Measurements from ENCODE around the gene NMUR1.

Gene NMUR1

DNA sequence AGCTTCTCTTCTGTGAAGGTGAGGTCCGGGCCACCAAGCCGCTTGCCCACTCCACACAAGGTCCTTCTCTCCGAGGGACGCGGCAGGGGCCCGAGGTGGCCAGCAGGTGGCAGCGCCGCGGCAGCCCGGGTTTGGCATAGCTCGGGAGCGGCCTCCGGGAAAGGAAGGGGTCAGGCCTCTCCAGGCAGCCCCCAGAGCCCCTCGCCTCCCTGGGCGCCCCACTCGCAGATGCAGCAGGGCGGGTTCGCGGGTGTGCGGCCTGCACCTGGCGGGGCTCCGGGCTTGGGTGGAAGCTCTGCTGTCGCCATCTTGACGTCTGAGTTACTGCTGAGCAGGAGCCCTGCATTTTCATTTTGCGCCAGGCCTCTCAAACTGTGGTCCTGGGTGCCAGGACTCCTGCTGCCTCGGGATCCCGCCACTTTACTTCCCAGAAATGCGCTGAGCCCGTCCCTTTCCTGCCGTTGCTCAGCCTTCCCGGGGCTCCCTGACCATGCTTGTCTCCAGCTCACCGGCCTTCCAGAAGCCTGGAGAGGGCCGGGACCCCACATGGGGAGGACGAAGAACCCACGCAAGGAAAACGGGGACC, 47.3 kb downstream of the NMUR1 start:
- no peaks in the 10 kb centered on the region for H4K20me1 ChIP-seq (ENCODE audit: low read depth, low read length)
- H3K27ac ChIP-seq (ENCODE audit: low read depth, low read length), result no peak overlapping the region
- peak overlapping the region; percentile 1 for H3K4me3 ChIP-seq (ENCODE audit: insufficient read depth, low read length, poor library complexity, severe bottlenecking)
- no peaks in the 10 kb centered on the region for H3K79me2 ChIP-seq (ENCODE audit: insufficient read depth, low read length)
- H3K9ac ChIP-seq (ENCODE audit: low read length), result peak overlapping the region; percentile 34
- H3F3A ChIP-seq (ENCODE audit: insufficient read depth), result no peaks in the 10 kb centered on the region
- H2AFZ ChIP-seq (ENCODE audit: low read depth, low read length, severe bottlenecking), result peak overlapping the region; percentile 61
- H3K9me2 ChIP-seq (replicated peaks; ENCODE audit: insufficient read depth, low read length), result no peaks in the 10 kb centered on the region
- no peaks in the 10 kb centered on the region for H3K27me3 ChIP-seq (ENCODE audit: low read length)
- TF ChIP-seq, protein P1, sequence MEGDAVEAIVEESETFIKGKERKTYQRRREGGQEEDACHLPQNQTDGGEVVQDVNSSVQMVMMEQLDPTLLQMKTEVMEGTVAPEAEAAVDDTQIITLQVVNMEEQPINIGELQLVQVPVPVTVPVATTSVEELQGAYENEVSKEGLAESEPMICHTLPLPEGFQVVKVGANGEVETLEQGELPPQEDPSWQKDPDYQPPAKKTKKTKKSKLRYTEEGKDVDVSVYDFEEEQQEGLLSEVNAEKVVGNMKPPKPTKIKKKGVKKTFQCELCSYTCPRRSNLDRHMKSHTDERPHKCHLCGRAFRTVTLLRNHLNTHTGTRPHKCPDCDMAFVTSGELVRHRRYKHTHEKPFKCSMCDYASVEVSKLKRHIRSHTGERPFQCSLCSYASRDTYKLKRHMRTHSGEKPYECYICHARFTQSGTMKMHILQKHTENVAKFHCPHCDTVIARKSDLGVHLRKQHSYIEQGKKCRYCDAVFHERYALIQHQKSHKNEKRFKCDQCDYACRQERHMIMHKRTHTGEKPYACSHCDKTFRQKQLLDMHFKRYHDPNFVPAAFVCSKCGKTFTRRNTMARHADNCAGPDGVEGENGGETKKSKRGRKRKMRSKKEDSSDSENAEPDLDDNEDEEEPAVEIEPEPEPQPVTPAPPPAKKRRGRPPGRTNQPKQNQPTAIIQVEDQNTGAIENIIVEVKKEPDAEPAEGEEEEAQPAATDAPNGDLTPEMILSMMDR (IDR thresholded peaks at IDR 0.05; ENCODE audit: insufficient read depth, low read length, poor library complexity, severe bottlenecking), result peak; percentile 92
- no peak for TF ChIP-seq EZH2phosphoT487 (conservative IDR thresholded peaks at IDR 0.05; ENCODE audit: low read length)
- no peaks in the 10 kb centered on the region for H3K36me3 ChIP-seq (ENCODE audit: low read length)
- H3K9me3 ChIP-seq (ENCODE audit: insufficient read depth, low read length), result no peaks in the 10 kb centered on the region
- H3K4me2 ChIP-seq (ENCODE audit: low read depth, low read length, poor library complexity, severe bottlenecking), result peak overlapping the region; percentile 47

DNA sequence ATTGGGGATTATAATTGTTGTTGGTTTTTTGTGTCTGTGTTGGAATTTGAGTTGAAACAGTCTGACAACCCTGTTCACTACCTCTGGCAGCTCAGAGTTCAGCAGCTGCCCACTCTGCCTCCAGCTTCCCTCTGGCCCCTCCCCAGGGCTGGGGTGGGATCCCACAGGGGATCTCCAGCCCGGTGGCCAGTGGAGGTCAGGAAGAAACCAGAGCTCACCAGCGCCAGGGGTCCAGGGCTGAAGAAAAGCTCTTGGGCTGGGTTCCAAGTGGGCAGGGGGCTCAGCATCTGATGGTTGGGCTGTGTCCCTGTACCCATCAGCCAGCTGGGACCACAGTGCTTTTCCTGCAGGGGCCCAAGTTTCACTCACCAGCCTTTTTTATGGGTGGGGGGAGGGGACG, 49.5 kb downstream of the NMUR1 start:
- TF ChIP-seq, protein P1 (IDR thresholded peaks at IDR 0.05; ENCODE audit: insufficient read depth, low read length, poor library complexity, severe bottlenecking), result no peak
- TF ChIP-seq EZH2phosphoT487 (conservative IDR thresholded peaks at IDR 0.05; ENCODE audit: low read length), result no peak
- Histone ChIP-seq H3K79me2 (ENCODE audit: insufficient read depth, low read length) (no peaks in the 10 kb centered on the region), H3F3A (ENCODE audit: insufficient read depth) (no peaks in the 10 kb centered on the region), H3K4me3 (ENCODE audit: insufficient read depth, low read length, poor library complexity, severe bottlenecking) (no peak overlapping the region), H3K27me3 (ENCODE audit: low read length) (no peaks in the 10 kb centered on the region), H2AFZ (ENCODE audit: low read depth, low read length, severe bottlenecking) (no peak overlapping the region), H4K20me1 (ENCODE audit: low read depth, low read length) (no peaks in the 10 kb centered on the region), H3K27ac (ENCODE audit: low read depth, low read length) (no peak overlapping the region), H3K9me3 (ENCODE audit: insufficient read depth, low read length) (no peaks in the 10 kb centered on the region), H3K9me2 (replicated peaks; ENCODE audit: insufficient read depth, low read length) (no peaks in the 10 kb centered on the region), H3K9ac (ENCODE audit: low read length) (no peak overlapping the region), H3K4me2 (ENCODE audit: low read depth, low read length, poor library complexity, severe bottlenecking) (no peak overlapping the region), H3K36me3 (ENCODE audit: low read length) (no peaks in the 10 kb centered on the region)

DNA sequence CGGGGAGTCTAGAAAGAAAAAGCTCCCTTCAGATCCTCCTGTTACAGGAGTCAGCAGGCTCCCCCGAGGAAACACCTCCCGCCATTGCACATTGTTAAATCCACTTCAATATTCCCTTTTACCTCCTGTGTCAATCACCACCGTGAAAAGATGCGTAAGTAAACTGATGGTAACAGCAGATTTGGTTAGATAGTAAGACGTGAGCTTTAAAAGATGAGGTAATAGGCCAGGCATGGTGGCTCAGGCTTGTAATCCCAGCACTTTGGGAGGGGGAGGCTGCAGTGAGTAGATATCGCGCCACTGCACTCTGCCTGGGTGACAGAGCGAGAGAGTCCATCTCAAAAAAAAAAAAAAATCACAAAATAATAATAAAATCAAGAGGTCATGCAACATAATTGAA, 50.8 kb downstream of the NMUR1 start:
- Histone ChIP-seq H2AFZ (ENCODE audit: low read depth, low read length, severe bottlenecking) (no peak overlapping the region), H3F3A (ENCODE audit: insufficient read depth) (no peaks in the 10 kb centered on the region), H3K9me2 (replicated peaks; ENCODE audit: insufficient read depth, low read length) (no peaks in the 10 kb centered on the region), H3K4me2 (ENCODE audit: low read depth, low read length, poor library complexity, severe bottlenecking) (no peak overlapping the region), H3K27me3 (ENCODE audit: low read length) (no peaks in the 10 kb centered on the region), H3K79me2 (ENCODE audit: insufficient read depth, low read length) (no peaks in the 10 kb centered on the region), H3K9me3 (ENCODE audit: insufficient read depth, low read length) (no peaks in the 10 kb centered on the region), H3K9ac (ENCODE audit: low read length) (no peak overlapping the region), H3K36me3 (ENCODE audit: low read length) (no peaks in the 10 kb centered on the region), H4K20me1 (ENCODE audit: low read depth, low read length) (no peaks in the 10 kb centered on the region), H3K27ac (ENCODE audit: low read depth, low read length) (no peak overlapping the region), H3K4me3 (ENCODE audit: insufficient read depth, low read length, poor library complexity, severe bottlenecking) (no peak overlapping the region)
- TF ChIP-seq EZH2phosphoT487 (conservative IDR thresholded peaks at IDR 0.05; ENCODE audit: low read length), result no peak
- TF ChIP-seq, protein P1 (IDR thresholded peaks at IDR 0.05; ENCODE audit: insufficient read depth, low read length, poor library complexity, severe bottlenecking), result no peak

All from SU-DHL-6 (cell line).